H1 (cell line): Measurements from ENCODE around the gene ITGA4. TPM values are rescaled to one million over a fixed set of nuclear protein-coding genes. Genes with fewer than 3 reads are reported as not detected.

Source experiments
- BCL11A ChIP-seq, 2 experiments: IDR thresholded peaks; one replicate each; pipeline ENCODE4 v1.6.1; 2011; ENCODE audit warnings: low read depth in 2 of 2, low read length in 2 of 2, mild to moderate bottlenecking in 2 of 2
- EGR1 ChIP-seq: IDR thresholded peaks from 2 replicates; pipeline ENCODE4 v1.6.1; 2011; ENCODE audit warnings: low read depth, low read length, borderline replicate concordance
- JUN ChIP-seq: IDR thresholded peaks from 2 replicates; pipeline ENCODE4 v1.6.1; 2011; ENCODE audit warnings: low read depth, mild to moderate bottlenecking, improper control_type of control experiment, low read length
- POLR2AphosphoS5 ChIP-seq: IDR thresholded peaks from 2 replicates; pipeline ENCODE4 v1.6.1; 2011; ENCODE audit warnings: low read depth, low read length
- RAD21 ChIP-seq, 2 experiments: IDR thresholded peaks in 1 of 2; conservative IDR thresholded peaks in 1 of 2; 2 replicates each; pipeline ENCODE4 v1.6.1; 2011; ENCODE audit warnings: low read depth in 2 of 2, low read length in 2 of 2, improper control_type of control experiment in 1 of 2, inconsistent platforms in 1 of 2, mild to moderate bottlenecking in 1 of 2, moderate library complexity in 1 of 2
- TAF1 ChIP-seq: IDR thresholded peaks from 2 replicates; pipeline ENCODE4 v1.6.1; 2011; ENCODE audit warnings: mild to moderate bottlenecking, low read depth, low read length
- TAF7 ChIP-seq: optimal IDR thresholded peaks from 2 replicates; pipeline ENCODE3; 2011; ENCODE audit warnings: low read depth, mild to moderate bottlenecking, inconsistent platforms, low read length, moderate library complexity, borderline replicate concordance
- TCF12 ChIP-seq: IDR thresholded peaks from 2 replicates; pipeline ENCODE4 v1.6.1; 2011; ENCODE audit warnings: low read depth, mild to moderate bottlenecking, low read length
- polyA plus RNA-seq, 7 experiments: library from polyadenylated mRNA; depleted of rRNA in 3 of 7; stranded (reverse) in 5 of 7; unstranded in 2 of 7; fragments of >200 nt in 5 of 7; fragments of 200-250 nt in 2 of 7; gene quantifications; 1 replicate in 5 of 7; 2 replicates in 1 of 7; 4 replicates in 1 of 7; pipeline versions ENCODE4 v1.2.1 to v1.2.3, GENCODE V29; 2011 to 2013; ENCODE audit warnings: missing spikeins in 2 of 7, mixed read lengths in 2 of 7
- total RNA-seq: library from RNA; stranded (reverse); fragmentation: NEBNext Ultra II Directional; extraction: Animal tissue kit (Norgen Biotek cat#: 25700); gene quantifications from 2 replicates; pipeline ENCODE4 v1.2.1, GENCODE V29; 2021
- TF ChIP-seq, protein P1 (sequence below): IDR thresholded peaks from 2 replicates; pipeline ENCODE4 v1.6.1; 2011; ENCODE audit warnings: low read depth, mild to moderate bottlenecking, low read length; ENCODE audit not compliant: insufficient read depth

ITGA4 gene
- total and polyA plus RNA-seq, 2 of the 8 experiments (the other 6 are each of a cell fraction or from before 2014, with no cell fraction given), result 0.60 to 2.1 TPM

DNA sequence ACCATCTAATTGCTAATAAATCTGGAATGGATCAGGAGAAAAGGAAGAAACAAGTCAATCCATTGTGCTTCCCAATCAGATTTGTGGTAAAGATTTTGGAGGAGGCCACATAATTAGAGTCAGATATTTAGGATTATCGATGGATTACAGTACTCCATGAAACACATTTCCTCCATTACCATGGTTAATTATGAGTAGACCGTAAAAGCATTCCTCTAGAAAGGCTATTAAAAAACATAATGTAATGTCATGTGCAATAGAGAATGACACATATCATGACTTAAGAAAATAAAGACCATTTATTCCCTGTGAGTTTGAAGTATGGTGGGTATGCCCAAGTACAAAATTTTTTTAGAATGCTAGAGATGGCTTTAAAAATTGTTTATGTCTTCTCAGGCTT, 96.1 kb downstream of the ITGA4 start (continued):
- TF ChIP-seq RAD21 (IDR thresholded peaks at IDR 0.05 in 1 of 2, conservative IDR thresholded peaks at IDR 0.05 in 1 of 2; ENCODE audit: low read depth in 2 of 2, low read length in 2 of 2) (no peak), TCF12 (no peak), JUN (no peak), POLR2AphosphoS5 (no peak), BCL11A (IDR thresholded peaks at IDR 0.05; ENCODE audit: low read depth in 2 of 2, low read length in 2 of 2) (no peak), TAF1 (no peak), EGR1 (no peak), TAF7 (no peak)
- TF ChIP-seq, protein P1, sequence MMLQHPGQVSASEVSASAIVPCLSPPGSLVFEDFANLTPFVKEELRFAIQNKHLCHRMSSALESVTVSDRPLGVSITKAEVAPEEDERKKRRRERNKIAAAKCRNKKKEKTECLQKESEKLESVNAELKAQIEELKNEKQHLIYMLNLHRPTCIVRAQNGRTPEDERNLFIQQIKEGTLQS, result no peak
